ENCODE measurements around the gene TMEM108.
"Not testable (repeated sequence)": the region's sequence is repeated elsewhere in the genome, so short reads cannot be mapped to it uniquely, and the experiment has no call there.

Gene TMEM108

DNA sequence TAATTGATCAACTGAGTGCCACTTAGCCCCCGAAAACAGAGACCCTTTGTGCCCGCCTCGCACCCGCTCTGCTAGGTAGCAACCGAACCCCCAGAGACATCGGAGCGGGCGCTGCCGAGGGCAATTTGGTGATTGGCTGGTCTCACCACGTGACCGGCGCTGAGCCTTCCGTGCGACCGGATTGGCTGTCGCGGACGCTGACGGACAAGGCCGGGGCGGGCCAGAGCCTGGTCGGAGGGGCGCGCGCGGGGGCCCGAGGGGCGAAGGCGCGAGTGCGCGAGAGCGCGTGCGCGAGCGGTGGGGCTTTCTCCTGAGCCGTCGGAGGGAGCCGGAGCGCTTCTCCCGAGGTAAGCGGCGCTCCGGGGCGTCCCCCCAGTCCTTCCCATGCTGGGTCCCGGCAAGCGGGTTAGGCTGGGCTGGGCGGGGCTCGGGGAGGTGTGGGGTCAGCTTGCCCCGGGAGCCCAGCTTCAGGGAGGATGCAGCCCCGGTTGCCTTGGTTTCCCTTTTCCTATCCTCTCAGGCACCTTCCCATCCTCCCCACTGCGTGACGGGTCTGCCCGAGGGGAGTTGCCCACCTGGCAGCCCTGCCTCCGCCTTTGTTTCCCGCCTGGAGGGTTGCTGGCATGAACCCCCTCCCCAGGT is at the start of gene TMEM108:
Gene TMEM108 (plus strand): TSS at position 303 of the 642 bp plus-strand sequence.
- H3K27ac Mint-ChIP-seq (ENCODE audit: low read depth) = no peak within 1 kb of the TSS
- no peak for ATAC-seq (replicated peaks; ENCODE audit: extremely low read depth, poor library complexity, severe bottlenecking)

DNA sequence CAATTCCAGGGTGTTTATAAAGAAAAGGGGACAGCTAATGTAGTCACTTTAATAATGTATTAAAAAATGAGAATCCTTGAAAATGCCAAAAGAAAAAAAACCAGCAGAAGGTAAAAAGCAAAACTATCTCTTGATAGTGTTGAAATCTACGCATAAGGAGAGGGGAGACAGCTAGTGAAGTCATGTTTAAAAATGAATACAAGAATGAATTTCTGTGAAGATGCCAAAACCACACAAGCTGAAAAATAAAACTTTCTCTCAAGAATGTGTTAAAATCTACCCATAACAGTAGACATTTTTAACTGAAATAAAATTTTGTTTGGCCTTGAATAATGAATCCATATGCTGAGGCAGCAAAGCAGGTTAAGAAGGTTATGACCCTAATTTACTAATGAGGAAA is 42.2 kb upstream of the TMEM108 start:
- ATAC-seq (replicated peaks; ENCODE audit: extremely low read depth, poor library complexity, severe bottlenecking) = no peak
- no peak overlapping the region for H3K4me3 Mint-ChIP-seq
- no peaks in the 10 kb centered on the region for H3K27me3 Mint-ChIP-seq
- H3K36me3 Mint-ChIP-seq (ENCODE audit: insufficient read depth) = no peaks in the 10 kb centered on the region
- no peak overlapping the region for H3K27ac Mint-ChIP-seq (ENCODE audit: low read depth)
- no peaks in the 10 kb centered on the region for H3K4me1 Mint-ChIP-seq
- no peaks in the 10 kb centered on the region for H3K9me3 Mint-ChIP-seq
- DNase-seq (ENCODE audit: low spot score in 2 of 2) = no peak

More for the DNA sequence above, at the start of gene TMEM108:
- Mint-ChIP-seq H3K36me3 (ENCODE audit: insufficient read depth) (no peaks in the 10 kb centered on the region), H3K9me3 (no peaks in the 10 kb centered on the region), H3K4me3 (no peak within 1 kb of the TSS), H3K27me3 (peaks cover 69% of the 10 kb centered on the region), H3K4me1 (no peaks in the 10 kb centered on the region)
- DNase-seq (ENCODE audit: low spot score in 2 of 2) = no peak

GRCh38 chr3:132997404-132998185 is 40.6 kb upstream of the TMEM108 start:
- Mint-ChIP-seq H3K27ac (ENCODE audit: low read depth) (no peak overlapping the region), H3K27me3 (no peaks in the 10 kb centered on the region), H3K9me3 (no peaks in the 10 kb centered on the region), H3K36me3 (ENCODE audit: insufficient read depth) (no peaks in the 10 kb centered on the region), H3K4me3 (no peak overlapping the region), H3K4me1 (no peaks in the 10 kb centered on the region)
- ATAC-seq (replicated peaks; ENCODE audit: extremely low read depth, poor library complexity, severe bottlenecking) (no peak), DNase-seq (ENCODE audit: low spot score in 2 of 2) (no peak)

- H3K27ac Mint-ChIP-seq (ENCODE audit: low read depth) = not testable (repeated sequence)
Observed at GRCh38 chr3:133005032-133005431, 33.2 kb upstream of the TMEM108 start.

GRCh38 chr3:133007601-133008000 is 30.6 kb upstream of the TMEM108 start:
- no peaks in the 10 kb centered on the region for H3K36me3 Mint-ChIP-seq (ENCODE audit: insufficient read depth)
- ATAC-seq (replicated peaks; ENCODE audit: extremely low read depth, poor library complexity, severe bottlenecking) (no peak), DNase-seq (ENCODE audit: low spot score in 2 of 2) (no peak)
- no peaks in the 10 kb centered on the region for H3K4me1 Mint-ChIP-seq
- peaks cover 7% of the 10 kb centered on the region for H3K9me3 Mint-ChIP-seq
- H3K4me3 Mint-ChIP-seq = no peak overlapping the region
- no peak overlapping the region for H3K27ac Mint-ChIP-seq (ENCODE audit: low read depth)
- H3K27me3 Mint-ChIP-seq = no peaks in the 10 kb centered on the region

More at GRCh38 chr3:133005032-133005431, 33.2 kb upstream of the TMEM108 start:
- not testable (repeated sequence) for H3K4me3 Mint-ChIP-seq; DNase-seq (ENCODE audit: low spot score in 2 of 2); H3K9me3 Mint-ChIP-seq; H3K27me3 Mint-ChIP-seq; ATAC-seq (replicated peaks; ENCODE audit: extremely low read depth, poor library complexity, severe bottlenecking); H3K4me1 Mint-ChIP-seq; H3K36me3 Mint-ChIP-seq (ENCODE audit: insufficient read depth)

DNA sequence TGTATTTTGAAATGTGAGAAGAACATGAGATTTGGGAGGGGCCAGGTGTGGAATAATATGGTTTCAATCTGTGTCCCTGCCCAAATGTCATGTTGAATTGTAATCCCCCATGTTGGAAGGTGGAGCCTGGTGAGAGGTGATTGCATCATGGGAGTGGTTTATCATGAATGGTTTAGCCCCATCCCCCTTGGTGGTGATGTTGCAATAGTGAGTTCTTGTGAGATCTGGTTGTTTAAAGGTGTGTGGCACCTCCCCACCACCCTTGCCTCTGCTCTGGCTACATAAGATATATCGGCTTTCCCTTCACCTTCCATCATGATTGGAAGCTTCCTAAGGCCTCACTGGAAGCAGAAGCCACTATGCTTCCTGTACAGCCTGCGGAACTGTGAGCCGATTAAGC is 23.9 kb upstream of the TMEM108 start:
- H3K9me3 Mint-ChIP-seq = peaks cover 13% of the 10 kb centered on the region
- no peak overlapping the region for H3K4me3 Mint-ChIP-seq
- no peaks in the 10 kb centered on the region for H3K36me3 Mint-ChIP-seq (ENCODE audit: insufficient read depth)
- no peak overlapping the region for H3K27ac Mint-ChIP-seq (ENCODE audit: low read depth)
- no peaks in the 10 kb centered on the region for H3K4me1 Mint-ChIP-seq
- no peak for DNase-seq (ENCODE audit: low spot score in 2 of 2)
- ATAC-seq (replicated peaks; ENCODE audit: extremely low read depth, poor library complexity, severe bottlenecking) = no peak
- no peaks in the 10 kb centered on the region for H3K27me3 Mint-ChIP-seq

DNA sequence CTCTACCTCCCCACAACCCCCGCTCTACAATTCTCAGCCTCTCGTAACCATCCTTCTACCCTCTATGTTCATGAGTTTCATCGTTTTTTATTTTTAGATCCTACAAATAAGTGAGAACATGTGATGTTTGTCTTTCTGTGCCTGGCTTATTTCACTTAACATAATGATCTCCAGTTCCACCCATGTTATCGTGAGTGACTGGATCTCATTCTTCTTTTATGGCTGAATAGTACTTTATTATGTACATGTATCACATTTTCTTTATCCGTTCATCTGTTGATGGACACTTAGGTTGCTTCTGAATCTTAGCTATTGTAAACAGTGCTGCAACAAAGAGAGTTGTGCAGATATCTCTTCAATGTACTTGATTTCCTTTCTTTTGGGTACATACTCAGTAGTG is 22.6 kb upstream of the TMEM108 start:
- H3K4me3 Mint-ChIP-seq; H3K9me3 Mint-ChIP-seq; H3K27ac Mint-ChIP-seq (ENCODE audit: low read depth); DNase-seq (ENCODE audit: low spot score in 2 of 2); H3K4me1 Mint-ChIP-seq; ATAC-seq (replicated peaks; ENCODE audit: extremely low read depth, poor library complexity, severe bottlenecking); H3K36me3 Mint-ChIP-seq (ENCODE audit: insufficient read depth); H3K27me3 Mint-ChIP-seq: not testable (repeated sequence)

GRCh38 chr3:133016838-133017309 is 21.3 kb upstream of the TMEM108 start:
- no peak overlapping the region for H3K4me3 Mint-ChIP-seq
- no peak overlapping the region for H3K27ac Mint-ChIP-seq (ENCODE audit: low read depth)
- H3K36me3 Mint-ChIP-seq (ENCODE audit: insufficient read depth) = no peaks in the 10 kb centered on the region
- no peak for DNase-seq (ENCODE audit: low spot score in 2 of 2)
- no peaks in the 10 kb centered on the region for H3K27me3 Mint-ChIP-seq
- no peaks in the 10 kb centered on the region for H3K4me1 Mint-ChIP-seq
- H3K9me3 Mint-ChIP-seq = peaks cover 8% of the 10 kb centered on the region
- ATAC-seq (replicated peaks; ENCODE audit: extremely low read depth, poor library complexity, severe bottlenecking) = no peak

GRCh38 chr3:133018921-133019320 is 19.3 kb upstream of the TMEM108 start:
- no peaks in the 10 kb centered on the region for H3K27me3 Mint-ChIP-seq
- no peak overlapping the region for H3K4me3 Mint-ChIP-seq
- ATAC-seq (replicated peaks; ENCODE audit: extremely low read depth, poor library complexity, severe bottlenecking) (no peak), DNase-seq (ENCODE audit: low spot score in 2 of 2) (no peak)
- no peaks in the 10 kb centered on the region for H3K36me3 Mint-ChIP-seq (ENCODE audit: insufficient read depth)
- peaks cover 8% of the 10 kb centered on the region for H3K9me3 Mint-ChIP-seq
- no peak overlapping the region for H3K27ac Mint-ChIP-seq (ENCODE audit: low read depth)
- no peaks in the 10 kb centered on the region for H3K4me1 Mint-ChIP-seq

DNA sequence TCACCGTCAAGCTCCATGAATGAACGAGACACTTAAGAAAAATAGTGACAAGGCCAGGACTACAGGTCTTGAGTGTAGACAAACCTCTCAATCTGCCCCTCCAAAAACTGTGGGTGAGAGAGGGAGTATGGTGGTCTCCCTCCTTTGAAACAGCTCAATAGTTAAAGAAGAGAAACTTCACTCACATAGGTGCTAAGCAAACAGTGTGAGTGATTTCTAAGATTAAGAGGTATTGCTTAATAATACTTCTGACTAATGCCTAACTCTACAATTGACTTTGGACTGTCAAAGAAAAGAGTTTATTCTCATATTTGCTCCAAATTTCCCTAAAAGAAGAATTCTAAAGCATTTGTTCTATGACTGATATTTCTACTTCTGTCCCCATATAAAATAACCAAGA is 17.0 kb upstream of the TMEM108 start:
- Mint-ChIP-seq H3K9me3 (no peaks in the 10 kb centered on the region), H3K27me3 (no peaks in the 10 kb centered on the region), H3K4me3 (no peak overlapping the region), H3K36me3 (ENCODE audit: insufficient read depth) (no peaks in the 10 kb centered on the region), H3K27ac (ENCODE audit: low read depth) (no peak overlapping the region), H3K4me1 (no peaks in the 10 kb centered on the region)
- ATAC-seq (replicated peaks; ENCODE audit: extremely low read depth, poor library complexity, severe bottlenecking) = no peak
- DNase-seq (ENCODE audit: low spot score in 2 of 2) = no peak

DNA sequence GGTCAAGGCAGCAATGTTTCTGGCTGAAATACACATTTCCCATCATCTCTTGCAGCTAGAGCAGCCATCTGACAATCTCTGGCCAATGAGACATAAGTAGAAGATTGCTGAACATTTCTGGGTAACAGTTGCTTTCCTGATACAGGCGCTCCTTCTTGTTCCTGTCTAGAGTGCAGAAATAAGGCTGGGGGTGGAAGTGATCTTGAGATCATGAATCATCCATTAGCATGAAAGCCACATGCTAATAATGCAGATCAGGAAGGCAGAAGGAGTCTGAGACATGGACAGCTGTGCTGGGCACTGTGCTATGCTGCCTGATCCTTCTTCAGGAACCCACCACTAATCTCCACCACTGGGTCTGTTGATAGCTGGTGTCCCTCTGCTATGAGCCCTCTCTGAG is 14.8 kb upstream of the TMEM108 start:
- ATAC-seq (replicated peaks; ENCODE audit: extremely low read depth, poor library complexity, severe bottlenecking) (no peak), DNase-seq (ENCODE audit: low spot score in 2 of 2) (no peak)
- Mint-ChIP-seq H3K27me3 (no peaks in the 10 kb centered on the region), H3K27ac (ENCODE audit: low read depth) (no peak overlapping the region), H3K36me3 (ENCODE audit: insufficient read depth) (no peaks in the 10 kb centered on the region), H3K4me1 (no peaks in the 10 kb centered on the region), H3K9me3 (no peaks in the 10 kb centered on the region), H3K4me3 (no peak overlapping the region)

DNA sequence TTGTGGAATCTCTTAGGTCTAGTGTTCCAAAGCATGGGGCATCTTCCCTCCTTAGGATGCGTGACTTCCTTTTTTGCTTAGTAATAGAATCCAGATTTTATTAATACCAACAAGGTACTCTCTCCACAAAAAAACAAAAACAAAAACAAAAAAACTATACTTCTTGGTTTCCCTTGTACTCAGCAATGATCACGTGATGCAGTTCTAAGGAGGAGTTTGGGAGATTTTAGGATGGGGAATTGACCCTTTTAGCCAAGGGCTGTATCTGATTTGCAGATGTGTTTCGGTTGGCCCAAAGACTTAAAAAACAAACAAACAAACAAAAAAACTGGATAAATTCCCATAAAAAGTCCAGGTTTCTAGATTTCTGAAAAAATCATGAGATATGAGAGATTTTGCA is 12.6 kb upstream of the TMEM108 start:
- no peaks in the 10 kb centered on the region for H3K4me1 Mint-ChIP-seq
- ATAC-seq (replicated peaks; ENCODE audit: extremely low read depth, poor library complexity, severe bottlenecking) = no peak
- H3K36me3 Mint-ChIP-seq (ENCODE audit: insufficient read depth) = no peaks in the 10 kb centered on the region
- H3K27ac Mint-ChIP-seq (ENCODE audit: low read depth) = no peak overlapping the region
- no peak for DNase-seq (ENCODE audit: low spot score in 2 of 2)
- no peaks in the 10 kb centered on the region for H3K9me3 Mint-ChIP-seq
- no peak overlapping the region for H3K4me3 Mint-ChIP-seq
- peaks cover 4% of the 10 kb centered on the region for H3K27me3 Mint-ChIP-seq

DNA sequence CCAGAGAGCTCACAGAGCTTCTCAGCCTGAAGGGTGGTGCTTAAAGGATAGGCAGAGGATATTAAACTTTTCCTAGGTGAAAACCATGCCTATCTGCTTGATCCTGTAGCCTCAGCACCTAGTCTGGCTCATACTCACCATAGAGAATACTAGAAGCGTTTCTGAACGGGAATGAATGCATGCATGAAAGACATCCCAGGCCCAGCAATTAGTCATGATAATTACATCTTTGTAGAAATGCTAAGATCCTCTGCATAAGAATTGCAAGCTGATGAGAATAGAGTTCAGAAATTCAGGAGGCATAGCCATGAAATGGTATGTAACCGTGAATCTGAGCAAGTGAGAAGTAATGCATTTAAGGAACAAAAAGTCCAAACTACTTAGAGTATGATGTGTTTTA is 5.9 kb upstream of the TMEM108 start:
- H3K9me3 Mint-ChIP-seq = peaks cover 6% of the 10 kb centered on the region
- H3K27me3 Mint-ChIP-seq = peaks cover 42% of the 10 kb centered on the region
- no peak overlapping the region for H3K27ac Mint-ChIP-seq (ENCODE audit: low read depth)
- H3K36me3 Mint-ChIP-seq (ENCODE audit: insufficient read depth) = no peaks in the 10 kb centered on the region
- ATAC-seq (replicated peaks; ENCODE audit: extremely low read depth, poor library complexity, severe bottlenecking) = no peak
- DNase-seq (ENCODE audit: low spot score in 2 of 2) = no peak
- no peaks in the 10 kb centered on the region for H3K4me1 Mint-ChIP-seq
- H3K4me3 Mint-ChIP-seq = no peak overlapping the region

Data from central memory CD8-positive, alpha-beta T cell (primary cell).